T-helper 1 cell treated with Interleukin-12 subunit alpha and Interleukin-12 subunit beta and Interleukin-4 antibody, amounts not matched to agents 30 ng/mL and 1 ng/mL, for 36 hours (primary cell): Measurements from ENCODE around the gene BUD23. TPM values are rescaled to one million over a fixed set of nuclear protein-coding genes. Genes with fewer than 3 reads are reported as not detected.
"Not testable (repeated sequence)": the region's sequence is repeated elsewhere in the genome, so short reads cannot be mapped to it uniquely, and the experiment has no call there.

ENCODE experiments used
- intact Hi-C: fragments of 100-400 bp; cut with micrococcal nuclease; formaldehyde crosslinking; loops from one replicate; pipeline ENCODE4 v1.15.1; 2024
- total RNA-seq: library from RNA; stranded (reverse); gene quantifications from 2 replicates; pipeline ENCODE4 v1.2.3, GENCODE V29; 2022

The BUD23 gene
- total RNA-seq, 1 donor from 2014 or later, result 78.7 TPM

DNA sequence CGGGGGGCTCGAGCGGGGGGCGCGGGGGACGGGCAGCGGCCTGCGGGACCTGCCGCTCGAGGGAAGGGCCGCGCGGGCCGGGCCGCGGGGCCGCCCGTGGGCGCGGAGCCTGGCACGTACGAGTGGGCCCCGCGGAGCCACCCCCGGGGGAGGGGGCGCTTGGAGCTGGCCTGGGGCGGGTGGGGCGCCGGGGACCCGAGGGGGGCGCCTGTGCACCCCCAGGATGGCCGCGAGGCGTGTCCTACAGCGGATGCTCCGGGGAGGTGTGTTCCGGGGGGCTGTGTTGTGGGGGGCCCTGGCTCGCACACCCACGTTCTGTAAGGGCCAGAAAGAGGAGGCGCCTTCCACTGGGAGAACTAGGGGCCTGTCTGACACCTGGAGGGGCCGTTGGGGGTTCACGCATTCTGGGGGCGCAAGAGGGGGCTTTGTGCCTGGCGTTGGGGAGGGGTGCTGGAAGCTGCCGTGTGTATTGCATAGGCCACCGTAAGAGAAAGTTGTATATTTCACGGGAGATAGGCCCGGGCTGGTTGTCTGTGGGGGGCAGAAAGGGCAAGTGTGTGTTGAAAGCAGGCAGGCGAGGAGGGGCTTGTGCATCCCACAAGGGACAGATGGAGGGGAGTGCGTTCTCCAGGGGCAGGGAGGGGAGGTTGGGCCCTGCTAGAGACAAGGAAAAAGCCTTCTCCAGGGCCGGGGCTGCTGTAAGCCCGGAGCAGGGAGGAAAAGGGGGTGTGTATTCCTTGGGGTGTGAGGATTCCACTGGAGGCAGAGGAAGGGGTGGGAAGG is 15.1 kb upstream of the BUD23 start:
- intact Hi-C loops, result loop anchor here (5.0 kb wide), 2 partner anchors 146 to 419 kb away; partner anchors contain the start of gene BAZ1B

DNA sequence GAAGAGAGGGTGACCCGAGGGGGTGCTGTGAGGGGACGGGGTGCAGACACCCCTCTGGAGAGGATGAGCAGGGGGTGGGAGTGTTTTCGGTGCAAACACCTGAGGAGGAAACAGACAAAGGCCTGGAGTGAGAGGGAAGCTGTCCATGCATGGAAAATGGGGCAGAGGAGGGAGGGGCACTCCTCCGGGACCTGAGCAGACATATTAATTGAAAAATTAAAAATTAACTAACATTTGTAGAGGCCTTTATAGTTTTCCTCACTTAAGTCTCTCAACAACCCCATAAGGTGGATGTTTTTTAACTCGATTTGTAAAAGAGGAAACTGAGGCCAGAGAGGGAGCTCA is 14.5 kb upstream of the BUD23 start:
- intact Hi-C loops, result loop anchor here (5.0 kb wide), 2 partner anchors 147 to 418 kb away; partner anchors contain the start of gene BAZ1B

DNA sequence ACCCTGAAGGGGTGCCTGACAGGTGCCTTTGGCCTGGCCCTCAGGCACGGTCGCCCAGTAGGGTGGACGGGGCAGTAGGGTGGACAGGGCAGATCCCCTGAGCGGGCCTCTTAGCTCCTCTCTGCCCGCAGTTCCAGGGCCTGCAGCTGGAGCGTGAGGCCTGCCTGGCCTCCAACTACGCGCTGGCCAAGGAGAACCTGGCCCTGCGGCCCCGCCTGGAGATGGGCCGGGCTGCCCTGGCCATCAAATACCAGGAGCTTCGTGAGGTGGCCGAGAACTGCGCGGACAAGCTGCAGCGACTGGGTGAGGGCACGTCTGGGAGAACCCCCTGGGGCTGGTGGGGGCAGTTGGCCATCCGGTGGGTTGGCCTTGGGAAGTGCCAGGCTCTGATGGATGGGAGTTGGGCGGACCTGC is 14.1 kb upstream of the BUD23 start:
- intact Hi-C loops, result loop anchor here (5.0 kb wide), 2 partner anchors 147 to 418 kb away; partner anchors contain the start of gene BAZ1B

DNA sequence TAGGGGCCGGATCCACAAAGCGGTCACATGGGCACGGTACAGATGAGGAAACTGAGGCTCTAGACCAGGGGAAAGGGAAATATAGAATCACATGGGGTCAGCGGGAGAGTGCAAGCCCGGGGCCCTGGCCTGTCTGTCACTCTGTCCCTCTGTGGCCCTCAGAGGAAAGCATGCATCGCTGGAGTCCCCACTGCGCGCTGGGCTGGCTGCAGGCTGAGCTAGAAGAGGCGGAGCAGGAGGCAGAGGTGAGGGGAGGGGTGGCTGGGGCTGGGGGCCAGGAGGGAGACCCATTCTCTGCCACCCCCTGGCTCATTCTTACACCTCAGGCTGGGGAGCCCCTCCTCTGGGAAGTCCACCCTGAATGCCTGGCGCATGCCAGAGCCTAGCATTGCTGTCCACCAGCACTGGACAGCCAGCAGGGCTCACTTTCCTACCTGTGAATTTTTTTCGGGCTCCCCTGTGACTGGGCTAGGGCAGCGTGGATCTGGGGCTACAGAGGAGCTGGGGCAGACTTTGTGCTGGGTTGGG is 13.5 kb upstream of the BUD23 start:
- intact Hi-C loops, result loop anchor here (5.0 kb wide), 2 partner anchors 148 to 417 kb away; partner anchors contain the start of gene BAZ1B

DNA sequence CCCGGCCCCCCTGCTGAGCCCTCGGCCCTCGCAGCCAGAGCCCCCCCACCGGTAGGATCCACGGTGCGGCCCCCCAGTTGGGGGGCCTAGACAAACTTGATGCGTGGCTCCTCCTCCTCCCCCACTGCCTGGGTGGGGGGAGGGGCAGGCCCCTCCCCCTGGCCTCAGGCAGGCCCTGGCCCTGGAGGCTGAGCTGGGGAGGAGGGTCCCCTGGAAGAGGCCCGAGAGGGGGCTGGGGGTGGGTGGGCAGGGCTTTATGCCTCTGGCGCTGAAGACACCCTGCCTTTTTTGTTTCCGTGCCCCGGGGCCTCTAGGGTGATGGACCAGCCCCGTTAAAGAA is 12.1 kb upstream of the BUD23 start:
- intact Hi-C loops, result no loop called here

DNA sequence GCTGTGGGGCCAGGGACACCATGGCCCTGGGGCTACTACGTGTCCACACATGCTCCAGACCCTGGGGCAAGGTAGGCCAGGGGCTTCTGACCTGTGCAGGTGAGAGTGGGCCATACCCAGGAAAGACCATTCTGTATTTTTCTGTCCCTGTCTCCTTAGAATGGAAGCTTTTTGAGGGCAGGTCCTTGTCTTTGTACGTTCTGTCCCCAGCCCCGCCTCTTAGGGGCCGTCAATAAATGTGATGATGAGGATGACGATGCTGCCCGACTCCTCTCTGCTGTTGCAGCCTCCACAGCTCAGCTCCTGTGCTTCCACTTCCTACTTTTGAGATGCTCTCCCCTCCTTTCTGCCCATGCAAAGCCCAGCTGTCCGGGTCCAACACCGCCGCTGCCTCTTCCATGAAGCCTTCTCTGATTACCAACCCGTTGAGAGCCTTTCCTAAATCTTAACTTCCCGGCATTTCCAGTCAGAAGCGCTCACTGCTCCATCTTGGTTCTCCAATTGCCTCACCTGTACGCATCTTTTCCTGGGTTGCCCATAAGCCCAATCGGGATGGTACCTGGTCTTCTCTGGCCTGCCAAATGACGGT is 11.4 kb upstream of the BUD23 start:
- intact Hi-C loops, result no loop called here

DNA sequence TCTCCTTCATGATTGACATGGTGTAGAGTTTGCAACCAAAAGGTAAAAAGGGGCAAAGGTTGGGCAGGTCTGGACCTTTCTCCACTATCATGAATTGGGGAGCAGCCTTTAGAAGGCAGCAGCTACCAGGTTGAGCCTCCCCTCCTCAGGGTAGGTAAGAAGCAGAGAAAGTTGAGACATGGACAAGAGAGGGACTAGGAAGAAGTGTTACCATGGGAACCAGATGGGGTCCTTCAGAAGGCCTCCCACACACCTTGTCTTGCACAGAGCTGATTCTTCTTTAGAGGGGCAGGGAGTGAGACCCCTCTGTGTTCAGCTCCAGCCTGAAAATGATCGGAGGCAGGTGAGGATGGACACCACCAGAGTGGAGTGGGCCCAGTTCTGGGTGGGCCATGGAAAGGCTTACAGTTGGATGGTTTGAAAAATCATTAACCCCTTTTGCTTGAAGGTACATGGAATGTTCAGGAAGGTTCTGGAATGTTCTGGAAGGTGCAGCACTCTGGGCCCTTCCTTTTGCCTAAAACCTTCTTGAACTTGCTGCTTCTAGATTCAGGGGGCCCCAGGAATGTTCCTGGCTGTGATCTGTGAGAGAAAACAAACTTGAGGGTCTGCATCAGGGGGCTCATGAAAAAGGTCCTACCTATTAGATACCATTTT is 8.8 kb upstream of the BUD23 start:
- intact Hi-C loops, result no loop called here

DNA sequence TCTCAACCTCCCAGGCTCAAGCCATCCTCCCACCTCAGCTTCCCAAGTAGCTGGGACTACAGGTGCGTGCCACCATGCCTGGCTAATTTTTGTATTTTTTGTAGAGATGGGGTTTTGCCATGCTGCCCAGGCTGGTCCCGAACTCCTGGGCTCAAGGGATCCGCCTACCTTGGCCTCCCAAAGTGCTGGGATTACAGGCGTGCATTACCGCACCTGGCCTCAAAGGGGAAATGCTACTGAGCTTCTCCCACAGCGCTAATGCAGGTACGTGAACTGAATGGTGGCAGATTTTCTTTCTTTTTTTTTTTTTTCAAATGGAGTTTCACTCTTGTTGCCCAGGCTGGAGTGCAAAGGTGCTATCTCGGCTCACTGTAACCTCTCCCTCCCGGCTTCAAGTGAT is 7.3 kb upstream of the BUD23 start:
- intact Hi-C loops, result not testable (repeated sequence)

DNA sequence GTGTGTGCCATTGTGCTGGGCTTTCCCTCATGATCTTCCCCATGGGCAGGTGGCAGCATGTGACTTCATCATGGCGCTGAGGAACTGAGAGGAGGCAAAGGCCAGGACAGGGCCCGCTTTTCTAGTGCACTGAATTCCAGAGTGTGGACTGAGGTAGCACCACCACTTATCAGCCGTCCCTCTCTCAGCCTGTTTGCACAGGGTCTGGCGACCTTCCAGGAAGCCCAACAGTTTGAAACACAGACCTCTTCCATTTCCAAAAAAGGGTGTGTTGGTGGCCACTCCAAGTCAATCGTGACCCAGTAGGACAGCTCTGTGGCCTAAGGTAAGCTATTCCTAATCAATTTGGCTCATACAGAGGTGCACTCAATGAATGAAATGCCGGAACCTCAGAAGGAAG is 4.5 kb upstream of the BUD23 start:
- intact Hi-C loops, result no loop called here

DNA sequence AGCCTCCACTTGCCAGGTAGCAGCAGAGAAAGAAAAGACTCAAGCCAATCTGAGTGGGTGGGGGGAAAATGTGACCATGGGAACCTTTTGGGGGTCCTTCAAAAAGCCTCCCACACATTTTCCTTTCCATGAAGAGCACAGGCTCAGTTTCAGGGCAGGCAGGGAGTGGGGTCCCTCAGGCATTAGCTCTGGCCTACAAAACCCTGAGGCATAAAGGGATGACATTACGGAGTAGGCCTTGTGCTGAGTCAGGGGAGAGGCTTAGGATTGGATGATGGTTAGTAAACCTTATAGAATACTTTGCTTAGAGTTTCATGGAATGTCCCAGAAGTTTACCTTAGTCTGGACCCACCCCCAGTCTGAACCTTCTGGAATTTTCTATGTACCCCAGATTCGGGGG is 3.7 kb upstream of the BUD23 start:
- intact Hi-C loops, result no loop called here

DNA sequence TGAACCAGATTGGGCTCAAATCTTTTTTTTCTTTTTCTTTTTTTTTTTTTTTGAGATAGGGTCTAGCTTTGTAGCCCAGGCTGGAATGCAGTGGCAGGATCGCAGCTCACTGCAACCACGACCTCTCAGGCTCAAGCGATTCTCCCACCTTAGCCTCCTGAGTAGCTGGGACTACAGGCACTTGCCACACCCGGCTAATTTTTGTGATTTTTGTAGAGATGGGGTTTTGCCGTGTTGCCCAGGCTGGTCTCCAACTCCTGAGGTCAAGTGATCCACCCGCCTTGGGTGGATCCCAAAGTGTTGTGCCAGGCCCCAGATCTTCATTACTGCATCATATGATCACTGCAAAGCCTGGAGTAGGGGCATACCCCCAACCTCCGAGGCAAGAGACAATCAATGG is 2.9 kb upstream of the BUD23 start:
- intact Hi-C loops, result no loop called here

DNA sequence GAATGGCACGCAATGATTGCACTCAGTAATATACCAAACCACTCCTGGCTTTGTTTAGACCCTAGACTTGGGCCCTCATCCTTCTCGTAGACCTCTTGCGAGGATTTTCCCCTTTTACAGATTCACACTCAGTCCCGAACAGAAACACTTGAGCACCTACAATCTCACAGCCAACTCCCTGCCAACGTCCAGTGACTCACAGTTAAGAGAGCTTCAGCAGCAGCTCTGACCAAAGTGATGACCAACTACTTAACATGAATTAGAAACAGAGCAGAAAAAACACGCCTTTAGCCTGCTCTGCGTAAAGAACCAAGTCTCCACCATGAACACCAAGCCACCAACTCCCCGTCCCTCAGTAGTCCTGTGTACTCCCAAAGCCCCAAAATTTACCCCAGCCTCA is 2.4 kb upstream of the BUD23 start:
- intact Hi-C loops, result no loop called here

DNA sequence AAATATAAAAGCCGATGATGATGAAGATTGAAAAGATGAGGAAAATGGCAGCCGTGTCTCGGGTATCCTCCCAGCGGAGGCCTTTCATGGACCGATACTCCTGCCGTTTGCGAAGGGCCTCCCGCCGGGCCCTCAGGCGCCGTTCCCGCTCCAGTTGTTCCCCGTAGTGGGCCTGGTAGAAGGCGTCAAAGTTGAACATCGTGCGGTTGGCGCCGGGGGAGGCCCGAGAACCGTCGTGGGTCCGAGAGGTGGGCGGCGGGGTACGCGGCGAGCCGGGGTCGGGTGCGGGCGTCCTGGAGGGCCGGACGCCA is 697 bp upstream of the BUD23 start:
- intact Hi-C loops, result loop anchor here (1.0 kb wide), 9 partner anchors 15 to 160 kb away; partner anchors contain the start of genes ABHD11, BAZ1B, BCL7B and METTL27

DNA sequence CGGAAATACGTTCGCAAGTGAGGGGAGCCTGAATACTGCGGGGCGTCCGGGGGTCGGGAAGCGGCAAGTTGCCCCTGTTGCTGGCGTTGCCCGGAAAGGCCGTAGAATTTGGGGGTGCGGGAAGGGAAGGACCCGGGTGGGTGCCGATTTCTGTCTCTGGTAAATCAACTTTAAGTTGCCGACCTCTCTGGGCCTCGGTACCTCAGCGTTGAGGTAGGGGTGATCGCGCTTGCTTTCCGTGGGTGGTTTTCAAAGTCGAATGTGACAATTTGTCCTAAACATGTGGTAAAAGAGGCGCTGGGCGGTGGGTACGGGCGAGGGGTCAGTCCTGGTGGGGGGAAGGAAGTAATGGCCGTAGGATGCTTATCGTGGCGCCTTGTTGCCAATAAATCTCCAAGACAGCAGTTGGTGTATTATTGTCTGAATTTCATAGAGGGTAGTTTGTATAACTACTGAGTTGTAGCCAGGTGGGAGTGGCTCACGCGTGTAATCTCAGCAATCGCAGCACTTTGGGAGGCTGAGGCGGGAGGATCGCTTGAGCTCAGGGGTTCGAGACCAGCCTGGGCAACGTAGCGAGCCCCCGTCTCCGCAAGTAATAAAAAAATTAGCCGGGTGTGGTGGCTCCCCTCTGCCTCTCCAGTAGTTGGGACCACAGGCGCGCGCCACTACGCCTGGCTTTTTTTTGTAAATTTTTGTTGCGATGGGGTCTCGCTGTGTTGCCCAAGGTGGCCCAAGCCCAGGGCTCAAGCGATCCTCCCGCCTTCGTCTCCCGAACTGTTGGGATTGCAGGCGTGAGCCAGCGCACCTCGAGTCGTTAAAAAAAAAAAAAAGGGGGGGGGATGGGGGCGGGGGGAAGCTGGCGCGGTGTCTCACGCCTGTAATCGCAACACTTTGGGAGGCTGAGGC is 644 bp downstream of the BUD23 start:
- intact Hi-C loops, result loop anchor here (1.0 kb wide), 9 partner anchors 17 to 162 kb away; partner anchors contain the start of genes ABHD11, BAZ1B, BCL7B and METTL27

DNA sequence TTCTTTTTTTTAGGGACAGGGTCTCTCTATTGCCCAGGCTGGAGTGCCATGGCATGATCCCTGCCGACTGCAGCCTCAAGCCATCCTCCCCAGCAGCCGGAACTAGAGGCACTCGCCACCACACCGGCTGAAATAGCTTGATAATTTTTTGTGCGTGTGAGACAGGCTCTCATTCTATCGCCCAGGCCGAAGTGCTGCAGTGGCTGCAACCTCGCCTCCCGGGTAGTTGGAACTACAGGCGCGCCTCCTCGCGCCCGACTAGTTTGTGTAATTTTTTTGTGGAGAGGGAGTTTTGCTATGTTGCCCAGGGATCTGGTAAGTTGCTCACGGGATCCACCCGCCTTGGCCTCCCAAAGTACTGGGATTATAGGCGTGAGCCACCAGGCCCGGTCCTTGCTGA is 1.9 kb downstream of the BUD23 start:
- intact Hi-C loops, result no loop called here

DNA sequence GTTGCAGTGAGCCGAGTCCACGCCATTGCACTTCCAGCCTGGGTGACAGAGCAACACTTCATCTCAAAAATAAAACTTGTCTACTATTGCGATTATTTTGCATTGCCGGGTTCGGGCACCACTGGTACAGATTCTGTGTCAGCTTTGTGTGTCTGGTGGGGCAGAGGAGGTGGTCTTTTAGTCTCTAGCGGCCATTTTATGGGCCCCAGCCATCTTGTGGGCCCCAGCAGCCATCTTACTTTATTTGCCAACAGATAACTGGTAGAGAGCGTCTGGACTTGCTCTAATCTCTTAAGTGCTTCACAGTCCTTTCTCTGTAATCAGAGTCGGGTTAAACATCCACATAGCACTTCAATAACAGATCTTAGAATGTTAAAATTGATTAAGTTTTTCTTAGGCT is 4.9 kb downstream of the BUD23 start:
- intact Hi-C loops, result no loop called here

DNA sequence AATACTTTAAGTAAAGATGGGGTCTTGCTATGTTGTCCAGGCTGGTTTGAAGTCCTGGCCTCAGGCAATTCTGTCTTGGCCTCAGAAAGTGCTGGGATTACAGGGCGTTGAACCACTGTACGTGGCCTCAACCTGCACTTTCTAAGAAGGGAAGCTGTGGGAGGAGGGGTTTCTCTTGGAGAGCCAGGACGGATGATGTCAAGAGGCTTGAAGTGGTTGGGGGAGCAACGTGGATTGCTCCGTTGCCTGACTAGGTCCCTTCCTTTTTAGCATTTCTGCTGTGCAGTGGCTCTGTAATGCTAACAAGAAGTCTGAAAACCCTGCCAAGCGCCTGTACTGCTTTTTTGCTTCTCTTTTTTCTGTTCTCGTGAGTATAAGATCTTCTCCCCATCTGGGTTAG is 7.2 kb downstream of the BUD23 start:
- intact Hi-C loops, result no loop called here

DNA sequence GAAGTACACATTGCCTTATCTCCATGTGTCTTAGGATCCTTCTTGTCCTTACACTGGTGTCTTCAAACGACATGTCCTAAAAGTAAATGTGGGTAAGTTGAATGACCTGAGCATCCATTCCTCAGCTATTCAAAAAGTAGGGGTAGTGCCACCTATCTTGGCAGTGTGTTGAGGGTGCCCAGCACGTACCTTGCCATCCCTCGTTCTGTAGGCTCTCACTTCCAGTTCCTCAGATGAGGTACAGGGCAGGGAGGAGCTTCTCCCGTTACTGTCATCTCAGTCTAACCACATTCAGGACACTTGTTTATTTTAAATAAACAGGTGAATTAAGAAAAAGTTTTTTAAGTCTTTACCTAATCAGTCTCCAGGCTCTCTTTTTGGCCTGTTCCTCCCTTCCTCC is 13.0 kb downstream of the BUD23 start:
- intact Hi-C loops, result no loop called here

DNA sequence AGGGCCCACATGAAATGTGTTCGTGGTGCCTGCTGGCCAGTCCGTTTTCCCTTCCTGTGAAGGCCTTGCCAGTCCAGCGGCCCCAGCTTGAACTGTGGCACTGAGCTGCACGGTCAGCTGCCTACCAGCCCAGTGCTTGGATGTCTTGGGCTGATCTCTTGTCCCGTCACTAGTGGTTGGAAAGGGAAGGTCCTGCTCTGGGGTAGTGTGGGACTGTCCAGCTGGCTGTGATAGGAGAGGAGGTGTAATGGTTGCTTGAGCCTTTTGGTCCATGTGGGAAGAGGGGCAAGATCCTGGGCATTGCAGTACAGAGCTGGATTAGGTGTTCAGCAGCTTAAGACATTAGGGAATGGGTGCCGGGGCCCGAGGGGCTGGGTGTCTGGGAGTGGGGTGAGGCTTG is 15.0 kb downstream of the BUD23 start:
- intact Hi-C loops, result no loop called here

DNA sequence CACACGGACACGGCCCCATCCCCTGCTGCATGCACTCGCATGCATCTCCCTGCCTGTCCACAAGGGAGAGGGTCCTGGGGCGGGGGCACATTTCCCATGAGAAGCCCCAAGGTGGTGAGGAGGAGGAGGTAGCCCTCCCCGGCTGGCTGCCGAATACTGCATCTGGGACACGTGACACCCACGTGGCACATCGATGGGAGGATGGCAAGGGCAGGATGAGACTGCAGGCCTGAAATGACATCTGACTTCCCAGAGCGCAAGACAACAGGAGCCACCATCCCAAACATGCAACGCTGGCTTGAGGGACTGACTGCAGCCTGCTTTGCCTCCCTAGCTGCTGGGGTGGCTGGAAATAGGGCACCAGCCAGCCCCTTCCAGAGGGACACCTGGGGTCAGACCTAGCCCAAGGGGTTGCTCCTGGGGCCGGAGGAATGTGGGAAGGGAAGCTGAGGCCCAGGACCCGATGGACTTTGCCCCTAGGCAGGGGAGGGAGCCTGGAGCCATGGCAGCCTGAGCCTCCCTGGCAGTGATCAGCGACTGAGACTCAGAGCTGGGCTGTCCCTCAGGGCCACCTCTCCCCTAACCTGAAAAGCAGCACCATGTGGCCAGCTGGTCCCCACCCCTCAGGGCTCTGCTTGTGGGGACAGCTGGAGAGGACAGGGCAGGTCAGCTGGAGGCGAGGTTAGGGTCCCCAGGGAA is 16.1 kb downstream of the BUD23 start:
- intact Hi-C loops, result no loop called here

DNA sequence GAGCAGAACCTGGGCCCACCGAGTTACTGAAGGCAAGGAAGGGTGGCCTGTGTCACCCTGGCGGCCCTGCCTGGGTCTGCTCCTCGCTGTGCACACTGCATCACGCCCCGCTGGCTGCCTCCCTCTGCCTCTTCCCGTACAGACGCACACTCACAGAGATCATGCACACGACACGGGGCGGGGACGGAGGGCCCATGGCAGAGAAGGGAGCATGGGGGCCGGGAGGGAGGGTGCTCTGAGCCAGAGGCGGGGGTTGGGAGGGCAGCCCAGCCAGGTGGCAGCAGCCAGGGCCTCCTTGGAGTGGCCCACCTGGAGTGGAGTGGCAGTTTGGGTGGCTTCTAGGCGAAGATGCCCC is 16.6 kb downstream of the BUD23 start:
- intact Hi-C loops, result no loop called here
